Heart left ventricle (tissue), 13 donors: ENCODE measurements around the gene CDC34.

Experiments
- POLR2A ChIP-seq, 2 donors: fragments of 450-650 bp; IDR thresholded peaks; one replicate each; pipeline ENCODE4 v1.6.1; 2017; ENCODE audit warnings: antibody characterized with exemption in 2 of 2, mild to moderate bottlenecking in 2 of 2, moderate library complexity in 2 of 2
- TF ChIP-seq, protein P1 (sequence below), 12 donors: fragments of 200-600 bp; sonication (generic) in 4 of 12; IDR thresholded peaks; one replicate each; pipeline versions ENCODE4 v1.5.0 to v1.8.0; 2018 to 2022; ENCODE audit warnings: antibody characterized with exemption in 12 of 12, mild to moderate bottlenecking in 5 of 12
- donor health status: ischemic (EF 13 %, LVEDD 7.1; RV severe dilation, severe dysfunction).
- donor health status: DM: no; HTN: yes; CAD: no.
- donor health status: DM: no; HTN: no; CAD: no.
- donor health status: ischemic (EF 25% LVEDD 6.9; RV normal size, moderate dysfunction).
- donor health status: ischemic (EF 25% LVEDD 5.7; RV mildly dilated, moderate dysfunction).
- donor health status: ischemic (EF 35%, LVEDD 5.7; RV mildly dilated, moderate dysfunction).
- donor health status: nonischemic (EF 11% LVEDD 7.7; RV severe dilation, severe dysfunction).
- donor health status: DM: yes; HTN: yes; CAD: no.
- donor health status: PGD.
- donor health status: ischemic (EF 29% LVEDD 5.4; RV normal size, mild dysfunction).
- donor health status: nonischemic (EF 23%, LVEDD 6.1; RV moderate dilation, normal function).

DNA sequence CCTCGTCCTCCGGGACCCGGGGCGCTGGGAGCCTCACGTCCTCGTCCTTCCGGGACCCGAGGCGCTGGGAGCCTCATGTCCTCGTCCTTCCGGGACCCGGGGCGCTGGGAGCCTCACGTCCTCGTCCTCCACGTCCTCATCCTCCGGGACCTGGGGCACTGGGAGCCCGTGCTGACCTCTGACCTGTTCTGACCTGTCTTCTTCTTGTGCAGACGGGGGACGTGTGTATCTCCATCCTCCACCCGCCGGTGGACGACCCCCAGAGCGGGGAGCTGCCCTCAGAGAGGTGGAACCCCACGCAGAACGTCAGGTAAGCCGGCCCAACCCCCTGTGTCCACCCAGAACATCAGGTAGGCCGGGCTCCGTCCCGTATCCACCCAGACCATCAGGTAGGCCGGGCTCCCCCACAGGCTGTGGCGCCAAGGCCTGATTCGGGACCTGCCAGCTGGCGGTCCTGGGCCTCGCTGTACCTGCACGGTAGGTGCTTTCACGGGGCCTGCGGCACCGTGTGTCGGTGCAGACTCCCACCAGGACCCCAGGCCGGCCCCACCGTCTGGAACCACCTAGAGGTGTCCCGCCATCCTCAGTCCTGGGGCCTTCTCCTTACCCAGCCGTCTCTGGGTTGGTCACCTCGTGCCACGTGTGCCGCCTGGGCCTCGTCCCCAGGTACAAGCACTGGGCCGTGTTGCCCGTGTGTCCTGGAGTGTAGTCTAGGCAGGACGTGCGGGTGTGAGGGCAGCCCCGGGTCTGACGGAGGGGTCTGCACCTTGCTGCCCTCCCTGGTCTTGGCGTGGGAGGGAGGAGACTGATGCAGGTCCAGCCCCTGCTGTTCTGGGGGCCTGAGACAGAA is 4.7 kb downstream of the CDC34 start:
- TF ChIP-seq, protein P1, sequence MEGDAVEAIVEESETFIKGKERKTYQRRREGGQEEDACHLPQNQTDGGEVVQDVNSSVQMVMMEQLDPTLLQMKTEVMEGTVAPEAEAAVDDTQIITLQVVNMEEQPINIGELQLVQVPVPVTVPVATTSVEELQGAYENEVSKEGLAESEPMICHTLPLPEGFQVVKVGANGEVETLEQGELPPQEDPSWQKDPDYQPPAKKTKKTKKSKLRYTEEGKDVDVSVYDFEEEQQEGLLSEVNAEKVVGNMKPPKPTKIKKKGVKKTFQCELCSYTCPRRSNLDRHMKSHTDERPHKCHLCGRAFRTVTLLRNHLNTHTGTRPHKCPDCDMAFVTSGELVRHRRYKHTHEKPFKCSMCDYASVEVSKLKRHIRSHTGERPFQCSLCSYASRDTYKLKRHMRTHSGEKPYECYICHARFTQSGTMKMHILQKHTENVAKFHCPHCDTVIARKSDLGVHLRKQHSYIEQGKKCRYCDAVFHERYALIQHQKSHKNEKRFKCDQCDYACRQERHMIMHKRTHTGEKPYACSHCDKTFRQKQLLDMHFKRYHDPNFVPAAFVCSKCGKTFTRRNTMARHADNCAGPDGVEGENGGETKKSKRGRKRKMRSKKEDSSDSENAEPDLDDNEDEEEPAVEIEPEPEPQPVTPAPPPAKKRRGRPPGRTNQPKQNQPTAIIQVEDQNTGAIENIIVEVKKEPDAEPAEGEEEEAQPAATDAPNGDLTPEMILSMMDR (IDR thresholded peaks at IDR 0.05) = no peak
- no peak for TF ChIP-seq POLR2A (IDR thresholded peaks at IDR 0.05)
